GM10847 (cell line): ENCODE results near the gene GNA12.

ENCODE experiments used
- POLR2A ChIP-seq: IDR thresholded peaks from 2 replicates; pipeline ENCODE4 v1.6.1; 2011; ENCODE audit not compliant: insufficient read length; ENCODE audit errors: extremely low read depth

The GNA12 gene

GRCh38 chr7:2872296-2872874 is 28.3 kb upstream of the GNA12 start:
- no peak for TF ChIP-seq POLR2A

- TF ChIP-seq POLR2A: no peak
Measured at GRCh38 chr7:2870471-2870931, 26.4 kb upstream of the GNA12 start.

GRCh38 chr7:2869981-2870380 is 25.9 kb upstream of the GNA12 start:
- no peak for TF ChIP-seq POLR2A

GRCh38 chr7:2866601-2867000 is 22.5 kb upstream of the GNA12 start:
- no peak for TF ChIP-seq POLR2A

GRCh38 chr7:2864999-2865670 is 21.0 kb upstream of the GNA12 start:
- no peak for TF ChIP-seq POLR2A

- no peak for TF ChIP-seq POLR2A
Measured at GRCh38 chr7:2864204-2864985, 20.3 kb upstream of the GNA12 start.

GRCh38 chr7:2863461-2864066 is 19.5 kb upstream of the GNA12 start:
- TF ChIP-seq POLR2A: peak; percentile 67

- TF ChIP-seq POLR2A: no peak
Measured at GRCh38 chr7:2862831-2863361, 18.8 kb upstream of the GNA12 start.

- no peak for TF ChIP-seq POLR2A
Measured at GRCh38 chr7:2861509-2861908, 17.4 kb upstream of the GNA12 start.

GRCh38 chr7:2860627-2861133 is 16.6 kb upstream of the GNA12 start:
- TF ChIP-seq POLR2A: no peak

- TF ChIP-seq POLR2A: no peak
Measured at GRCh38 chr7:2859952-2860351, 15.8 kb upstream of the GNA12 start.

GRCh38 chr7:2858621-2859020 is 14.5 kb upstream of the GNA12 start:
- TF ChIP-seq POLR2A: no peak

GRCh38 chr7:2856388-2857169 is 12.5 kb upstream of the GNA12 start:
- no peak for TF ChIP-seq POLR2A

- no peak for TF ChIP-seq POLR2A
Measured at GRCh38 chr7:2855386-2855785, 11.3 kb upstream of the GNA12 start.
